WTC11 (cell line): ENCODE data around the gene CTH. TPM values are rescaled to one million over a fixed set of nuclear protein-coding genes. Genes with fewer than 3 reads are reported as not detected.

ENCODE experiments used
- ATAC-seq: fragments of 200-7000 bp; cut with Tn5 transposase; 2 replicates; pipeline ENCODE4 v1.10.0; 2021; ENCODE audit warnings: mild to moderate bottlenecking, moderate library complexity
- CTCF ChIA-PET: fragments of 300-600 bp; sonication (Branson Sonifier 250); formaldehyde crosslinking; loops from one replicate; lab custom pipeline; 2021; ENCODE audit warnings: antibody characterized with exemption; lab: Charles Lee
- POLR2A ChIA-PET: fragments of 350-600 bp; sonication (Branson Sonifier 250); formaldehyde crosslinking; loops from one replicate; lab custom pipeline; 2021; ENCODE audit warnings: antibody characterized with exemption; lab: Charles Lee
- DNase-seq: peaks from one replicate; pipeline ENCODE4 v3.0.0; 2021; ENCODE audit warnings: low spot score
- H3K27ac Mint-ChIP-seq: 2 replicates; pipeline ENCODE4 v1.8.0; 2021; ENCODE audit warnings: mixed read lengths
- H3K27me3 Mint-ChIP-seq: 2 replicates; pipeline ENCODE4 v1.8.0; 2021; ENCODE audit warnings: low read depth, mild to moderate bottlenecking, moderate library complexity, mixed read lengths
- H3K36me3 Mint-ChIP-seq: 2 replicates; pipeline ENCODE4 v1.8.0; 2021; ENCODE audit warnings: mixed read lengths
- H3K4me1 Mint-ChIP-seq: 2 replicates; pipeline ENCODE4 v1.8.0; 2022; ENCODE audit warnings: mixed read lengths
- H3K4me3 Mint-ChIP-seq: 2 replicates; pipeline ENCODE4 v1.8.0; 2021; ENCODE audit warnings: mild to moderate bottlenecking, moderate library complexity, mixed read lengths
- H3K9me3 Mint-ChIP-seq: 2 replicates; pipeline ENCODE4 v1.8.0; 2021; ENCODE audit warnings: mixed read lengths
- ATF1 ChIP-seq: sonication (generic); formaldehyde crosslinking; IDR thresholded peaks from 2 replicates; pipeline ENCODE4 v1.8.1; 2023; ENCODE audit warnings: mild to moderate bottlenecking, moderate library complexity, missing genetic modification reagents
- ATF3 ChIP-seq: sonication (generic); formaldehyde crosslinking; conservative IDR thresholded peaks from 2 replicates; pipeline ENCODE4 v1.8.1; 2022; ENCODE audit warnings: mild to moderate bottlenecking, missing genetic modification reagents
- CDX4 ChIP-seq: fragments of 250-450 bp; sonication (Bioruptor Pico); IDR thresholded peaks from 2 replicates; pipeline ENCODE4 v1.9.0; 2021; ENCODE audit warnings: moderate library complexity, mild to moderate bottlenecking, inconsistent platforms, borderline replicate concordance
- CREB1 ChIP-seq: sonication (generic); formaldehyde crosslinking; IDR thresholded peaks from 2 replicates; pipeline ENCODE4 v1.8.0; 2023; ENCODE audit warnings: mild to moderate bottlenecking, missing genetic modification reagents
- ELF4 ChIP-seq: sonication (generic); formaldehyde crosslinking; IDR thresholded peaks from 2 replicates; pipeline ENCODE4 v1.8.1; 2022; ENCODE audit warnings: low read depth, mild to moderate bottlenecking, moderate library complexity, missing genetic modification reagents
- FOXK1 ChIP-seq: sonication (generic); formaldehyde crosslinking; IDR thresholded peaks from 2 replicates; pipeline ENCODE4 v1.8.0; 2022; ENCODE audit warnings: mild to moderate bottlenecking, moderate library complexity, missing genetic modification reagents
- HMGXB4 ChIP-seq: sonication (generic); formaldehyde crosslinking; IDR thresholded peaks from 2 replicates; pipeline ENCODE4 v1.8.1; 2023; ENCODE audit warnings: mild to moderate bottlenecking, moderate library complexity, missing genetic modification reagents
- KAT7 ChIP-seq: sonication (generic); formaldehyde crosslinking; IDR thresholded peaks from 2 replicates; pipeline ENCODE4 v1.8.1; 2023; ENCODE audit warnings: missing genetic modification reagents, mild to moderate bottlenecking, borderline replicate concordance
- MAX ChIP-seq: sonication (generic); formaldehyde crosslinking; IDR thresholded peaks from 2 replicates; pipeline ENCODE4 v1.8.0; 2022; ENCODE audit warnings: mild to moderate bottlenecking, missing genetic modification reagents
- MYBL2 ChIP-seq: sonication (generic); formaldehyde crosslinking; IDR thresholded peaks from 2 replicates; pipeline ENCODE4 v1.8.1; 2023; ENCODE audit warnings: mild to moderate bottlenecking, moderate library complexity, missing genetic modification reagents
- NFATC4 ChIP-seq: fragments of 250-450 bp; sonication (Bioruptor Pico); IDR thresholded peaks from 2 replicates; pipeline ENCODE4 v1.9.0; 2021; ENCODE audit warnings: mild to moderate bottlenecking
- NFE2L1 ChIP-seq: sonication (generic); formaldehyde crosslinking; IDR thresholded peaks from 2 replicates; pipeline ENCODE4 v1.8.1; 2023; ENCODE audit warnings: missing genetic modification reagents
- NFYB ChIP-seq: sonication (generic); formaldehyde crosslinking; conservative IDR thresholded peaks from 2 replicates; pipeline ENCODE4 v1.8.0; 2022; ENCODE audit warnings: low read depth, missing genetic modification reagents
- PRRX2 ChIP-seq: fragments of 250-450 bp; sonication (Bioruptor Pico); IDR thresholded peaks from 2 replicates; pipeline ENCODE4 v1.8.0; 2021; ENCODE audit warnings: mild to moderate bottlenecking
- RELA ChIP-seq: sonication (generic); formaldehyde crosslinking; IDR thresholded peaks from 2 replicates; pipeline ENCODE4 v1.8.1; 2022; ENCODE audit warnings: missing genetic modification reagents, mild to moderate bottlenecking, borderline replicate concordance
- STAT6 ChIP-seq: sonication (generic); formaldehyde crosslinking; conservative IDR thresholded peaks from 2 replicates; pipeline ENCODE4 v1.8.1; 2023; ENCODE audit warnings: mild to moderate bottlenecking, low read depth, missing genetic modification reagents, moderate library complexity
- ZNF138 ChIP-seq: sonication (generic); formaldehyde crosslinking; conservative IDR thresholded peaks from 2 replicates; pipeline ENCODE4 v1.8.1; 2022; ENCODE audit warnings: mild to moderate bottlenecking, moderate library complexity, missing genetic modification reagents
- ZNF219 ChIP-seq: sonication (generic); formaldehyde crosslinking; IDR thresholded peaks from 2 replicates; pipeline ENCODE4 v1.8.0; 2023; ENCODE audit warnings: missing genetic modification reagents, mild to moderate bottlenecking, borderline replicate concordance
- ZNF532 ChIP-seq: fragments of 250-450 bp; sonication (Bioruptor Pico); IDR thresholded peaks from 2 replicates; pipeline ENCODE4 v1.9.0; 2021; ENCODE audit warnings: mild to moderate bottlenecking, borderline replicate concordance
- ZSCAN18 ChIP-seq: fragments of 250-450 bp; sonication (Bioruptor Pico); IDR thresholded peaks from 2 replicates; pipeline ENCODE4 v2.1.2; 2022; ENCODE audit warnings: mild to moderate bottlenecking, moderate library complexity
- total RNA-seq: library from RNA; stranded (reverse); gene quantifications from 3 replicates; pipeline ENCODE4 v1.2.3, GENCODE V29; 2021

Gene CTH
- total RNA-seq, 1 experiment from 2014 or later, result 27.8 TPM

GRCh38 chr1:70396607-70397006, 14.5 kb upstream of the CTH start:
- ChIA-PET CTCF (no interaction called here), POLR2A (no interaction called here)
- peaks cover 3% of the 10 kb centered on the region for H3K9me3 Mint-ChIP-seq
- no peaks in the 10 kb centered on the region for H3K36me3 Mint-ChIP-seq
- TF ChIP-seq CDX4 (no peak), HMGXB4 (CRISPR knock-in tag) (no peak)
- no peaks in the 10 kb centered on the region for H3K4me1 Mint-ChIP-seq
- ATAC-seq (no peak), DNase-seq (no peak)
- H3K27me3 Mint-ChIP-seq, result no peaks in the 10 kb centered on the region
- H3K4me3 Mint-ChIP-seq, result no peak overlapping the region
- H3K27ac Mint-ChIP-seq, result no peak overlapping the region

GRCh38 chr1:70397013-70397412, 14.1 kb upstream of the CTH start:
- ChIA-PET POLR2A (no interaction called here), CTCF (no interaction called here)
- ATAC-seq (no peak), DNase-seq (no peak)
- Mint-ChIP-seq H3K27ac (no peak overlapping the region), H3K9me3 (peaks cover 3% of the 10 kb centered on the region), H3K4me1 (no peaks in the 10 kb centered on the region), H3K36me3 (no peaks in the 10 kb centered on the region)
- TF ChIP-seq NFYB (CRISPR knock-in tag), result no peak
- TF ChIP-seq ZNF219 (CRISPR knock-in tag), result no peak
- no peak for TF ChIP-seq KAT7 (CRISPR knock-in tag)
- no peak for TF ChIP-seq ZNF138 (CRISPR knock-in tag)
- no peak for TF ChIP-seq NFE2L1 (CRISPR knock-in tag)
- TF ChIP-seq STAT6, result no peak
- TF ChIP-seq ATF1 (CRISPR knock-in tag), result no peak
- TF ChIP-seq ZSCAN18 (CRISPR knock-in tag), result no peak
- no peak for TF ChIP-seq CREB1 (CRISPR knock-in tag)
- no peak for TF ChIP-seq NFATC4 (CRISPR knock-in tag)
- no peak for TF ChIP-seq MAX (CRISPR knock-in tag)
- no peak for TF ChIP-seq RELA (CRISPR knock-in tag)
- no peak for TF ChIP-seq PRRX2 (CRISPR knock-in tag)
- TF ChIP-seq, all 79 proteins: peak for 0
- H3K4me3 Mint-ChIP-seq, result no peak overlapping the region
- no peaks in the 10 kb centered on the region for H3K27me3 Mint-ChIP-seq

- ATAC-seq (no peak), DNase-seq (no peak)
- Mint-ChIP-seq H3K4me1 (peaks cover 10% of the 10 kb centered on the region), H3K9me3 (no peaks in the 10 kb centered on the region), H3K36me3 (no peaks in the 10 kb centered on the region), H3K27me3 (no peaks in the 10 kb centered on the region), H3K4me3 (no peak overlapping the region), H3K27ac (no peak overlapping the region)
- POLR2A ChIA-PET, result interaction anchor here (0.8 kb wide), 1 partner anchor 11 kb away, joined by 4 read pairs; the partner anchor contains the start of gene CTH
- CTCF ChIA-PET, result no interaction called here
- TF ChIP-seq ZNF138 (CRISPR knock-in tag), result no peak
- no peak for TF ChIP-seq ZSCAN18 (CRISPR knock-in tag)
- TF ChIP-seq ELF4 (CRISPR knock-in tag), result no peak
- TF ChIP-seq FOXK1 (CRISPR knock-in tag), result no peak
- TF ChIP-seq CREB1 (CRISPR knock-in tag), result no peak
- no peak for TF ChIP-seq MYBL2
- no peak for TF ChIP-seq ZNF532
- no peak for TF ChIP-seq ATF3 (CRISPR knock-in tag)
These were observed 10.7 kb upstream of the CTH start for GRCh38 chr1:70400335-70400734.
